Astrocyte of the hippocampus (primary cell): Measurements from ENCODE around the gene LIAS.
A peak's percentile ranks its signal among the peaks of the same experiment; 100 is the strongest.
"Not testable (repeated sequence)": the region's sequence is repeated elsewhere in the genome, so short reads cannot be mapped to it uniquely, and the experiment has no call there.

Experiments
- DNase-seq: peaks from one replicate; pipeline ENCODE4 v3.0.0; 2011; ENCODE audit warnings: low read depth, low spot score

The LIAS gene

GRCh38 chr4:39452860-39453587 lies 5.8 kb upstream of the LIAS start:
- no peak for DNase-seq

DNA sequence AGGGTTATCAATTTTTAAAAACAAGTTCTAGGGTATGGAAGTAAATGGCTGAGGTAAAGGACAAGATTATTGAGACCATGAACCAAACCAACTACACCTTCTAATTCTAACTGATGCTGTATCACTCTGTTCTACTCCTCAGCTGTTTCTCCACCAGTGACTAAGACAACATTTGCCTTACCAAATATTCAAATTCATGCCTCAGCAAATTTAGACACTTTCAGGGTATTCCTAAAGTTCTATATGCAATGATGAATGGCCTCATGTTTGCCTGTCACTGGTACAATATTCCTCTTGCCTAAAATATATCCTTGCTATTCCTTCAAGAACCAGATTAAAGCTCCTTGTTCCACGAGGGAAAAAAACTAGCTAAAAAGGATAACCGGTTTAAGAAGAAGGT lies 5.1 kb upstream of the LIAS start:
- no peak for DNase-seq

DNA sequence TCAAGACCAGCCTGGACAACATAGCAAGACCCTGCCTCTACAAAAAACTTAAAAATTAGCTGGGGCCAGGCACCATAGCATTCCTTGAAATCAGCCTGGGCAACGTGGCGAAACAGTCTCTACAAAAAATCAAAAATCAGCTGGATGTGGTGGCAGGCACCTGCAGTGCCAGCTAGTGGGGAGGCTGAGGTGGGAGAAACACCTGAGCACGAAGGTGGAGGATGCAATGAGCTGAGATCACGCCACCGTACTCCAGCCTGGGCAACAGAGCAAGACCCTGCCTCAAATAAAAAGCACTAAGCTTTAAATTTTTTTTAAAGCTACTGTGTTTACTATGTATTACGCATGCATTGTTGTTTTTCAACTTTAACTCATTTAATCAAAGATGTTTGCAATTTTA lies 3.4 kb upstream of the LIAS start:
- DNase-seq, result no peak

DNA sequence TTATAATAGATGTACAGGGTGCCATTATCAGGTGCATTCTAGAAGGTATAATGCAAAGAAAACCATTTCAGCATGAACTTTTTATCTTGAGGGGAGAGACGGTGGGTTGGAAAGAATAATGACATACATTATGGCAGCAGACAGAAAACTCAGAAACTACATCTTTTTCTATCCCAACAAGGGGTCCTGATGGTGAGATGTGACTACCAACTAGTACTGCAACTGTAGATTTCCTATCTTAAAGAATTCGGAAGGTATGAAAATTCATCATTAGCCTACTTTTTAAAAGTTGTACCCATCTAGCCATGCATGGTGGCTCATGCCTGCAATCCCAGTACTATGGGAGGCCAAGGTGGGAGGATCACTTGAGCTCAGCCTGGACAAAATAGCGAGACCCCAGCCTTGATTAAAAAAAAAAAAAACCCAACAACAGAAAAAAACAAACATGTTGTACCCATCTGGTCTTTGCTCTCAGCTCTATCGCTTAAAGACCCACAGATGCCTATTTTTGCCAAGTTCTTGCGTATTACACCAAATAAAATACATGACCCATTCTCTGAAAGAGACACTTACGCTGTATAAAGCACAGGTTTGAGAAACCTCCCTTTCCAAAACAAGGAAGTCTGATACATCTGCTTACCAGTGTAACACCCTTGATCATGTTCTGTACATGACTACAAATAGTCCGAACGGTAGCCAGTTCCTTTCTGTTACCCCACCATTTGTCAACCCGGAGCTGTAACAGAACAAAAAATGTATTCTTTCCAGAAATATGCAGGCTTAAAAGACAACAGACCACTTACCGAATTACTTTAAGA lies 1.7 kb upstream of the LIAS start:
- DNase-seq, result no peak

DNA sequence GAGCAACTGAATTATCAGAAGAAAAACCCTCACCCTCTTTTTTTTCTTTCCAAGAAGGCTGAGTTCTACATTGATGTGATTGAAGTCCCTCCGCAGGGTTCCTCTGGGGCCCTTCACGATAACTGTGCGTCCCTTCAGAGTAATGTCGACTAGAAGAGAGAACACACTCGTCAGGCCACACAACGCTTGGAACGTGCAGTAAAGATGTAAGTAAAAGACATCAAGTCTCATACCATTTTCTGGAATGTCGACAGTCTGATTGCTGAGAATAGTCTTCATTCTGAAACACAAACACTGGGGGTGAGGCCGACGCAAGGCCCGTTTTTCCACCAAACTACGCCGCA lies 723 bp upstream of the LIAS start:
- not testable (repeated sequence) for DNase-seq

- peak; percentile 71 for DNase-seq
Observed at GRCh38 chr4:39464886-39465501, 6.1 kb downstream of the LIAS start.

DNA sequence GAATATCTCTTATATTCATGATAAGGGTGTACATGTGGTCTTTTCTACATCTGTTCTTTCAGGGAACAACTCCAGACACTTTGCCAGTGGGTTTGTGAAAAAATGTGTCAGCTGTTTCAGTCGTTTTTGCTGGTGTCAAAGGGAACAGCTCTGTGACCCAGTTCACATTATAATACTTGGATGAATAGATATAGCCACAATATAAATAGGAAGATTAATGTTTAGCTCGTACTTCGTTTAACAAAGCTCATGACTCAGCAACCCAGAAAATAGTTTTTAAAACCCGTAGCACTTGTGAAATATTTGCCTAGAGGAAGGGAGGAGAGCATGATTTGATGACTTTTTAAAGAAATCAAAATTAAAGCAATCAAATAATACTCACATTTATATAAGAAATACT lies 7.9 kb downstream of the LIAS start:
- no peak for DNase-seq

- DNase-seq, result no peak
Observed at GRCh38 chr4:39467464-39467863, 8.6 kb downstream of the LIAS start.

GRCh38 chr4:39469429-39470077 lies 10.7 kb downstream of the LIAS start:
- DNase-seq, result peak; percentile 90

DNA sequence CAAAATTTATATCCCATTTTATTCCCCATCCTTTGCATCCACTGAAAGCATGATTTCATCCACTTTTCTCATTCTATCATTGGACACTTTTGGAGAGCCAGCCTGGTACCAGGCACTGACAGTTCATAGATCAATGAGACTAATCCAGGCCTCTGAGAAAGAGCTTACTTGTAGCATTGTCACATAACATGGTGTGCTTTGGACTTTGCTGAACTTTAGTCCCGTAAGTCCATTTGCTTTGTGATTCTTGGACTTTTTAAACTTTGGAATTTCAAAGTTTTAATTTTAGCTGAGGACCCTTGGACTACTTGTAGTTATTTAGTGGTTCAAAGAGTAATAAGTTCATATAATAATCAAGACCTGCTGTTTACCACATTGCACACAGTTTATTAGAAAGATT lies 11.5 kb downstream of the LIAS start:
- no peak for DNase-seq

DNA sequence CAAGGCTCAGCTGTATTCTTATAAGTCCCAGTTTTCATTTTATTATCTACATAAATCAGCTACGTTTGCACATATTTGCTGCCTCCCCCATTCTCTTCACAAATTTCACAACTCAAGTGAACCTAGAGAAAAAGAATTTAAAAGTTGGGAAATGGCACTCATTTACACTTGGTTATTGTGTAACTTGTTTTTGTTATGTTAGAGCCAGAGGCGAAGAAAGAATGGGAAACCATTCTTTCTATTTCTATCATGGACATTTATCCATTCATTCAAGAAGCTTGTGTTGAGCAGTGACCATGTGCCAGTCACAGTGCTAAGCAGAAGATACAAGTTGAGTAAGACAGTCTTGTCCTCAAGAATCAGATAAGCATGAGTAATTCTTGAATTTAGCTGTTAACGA lies 13.5 kb downstream of the LIAS start:
- no peak for DNase-seq

GRCh38 chr4:39476187-39476895 lies 17.5 kb downstream of the LIAS start:
- DNase-seq, result no peak

GRCh38 chr4:39480251-39480650 lies 21.4 kb downstream of the LIAS start:
- DNase-seq, result no peak

GRCh38 chr4:39480902-39481695 lies 22.2 kb downstream of the LIAS start:
- DNase-seq, result no peak

DNA sequence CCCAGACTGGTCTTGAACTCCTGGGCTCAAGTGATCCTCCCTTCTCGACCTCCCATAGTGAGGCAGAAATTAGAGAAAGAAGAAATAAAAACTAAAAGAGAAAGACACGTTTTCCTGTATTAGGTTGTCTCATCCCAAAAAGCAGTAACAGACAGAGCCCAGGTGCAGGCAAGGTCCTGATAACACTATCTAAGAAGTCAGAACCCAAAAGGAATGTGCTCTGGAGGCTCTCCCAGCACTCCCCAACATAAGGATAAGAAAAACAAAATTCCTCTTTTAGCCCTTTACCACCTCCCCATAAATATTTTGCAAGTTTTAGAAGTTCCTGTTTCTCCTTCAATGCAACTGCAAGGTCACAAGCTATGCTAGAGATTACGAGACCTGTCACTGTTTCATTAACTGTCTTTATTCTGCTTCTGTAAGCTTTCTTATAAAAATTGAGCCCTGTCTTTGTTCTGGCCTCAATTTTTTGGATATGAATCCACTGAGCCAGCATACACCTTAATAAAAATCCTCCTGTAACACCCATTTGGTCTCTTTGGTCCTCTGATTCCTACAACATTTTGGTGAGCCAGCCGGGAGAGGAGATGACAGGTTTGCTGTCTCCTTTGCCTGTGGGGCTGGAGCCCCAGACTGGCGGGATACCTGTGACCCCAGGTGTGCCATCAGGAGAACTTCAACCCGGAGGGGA lies 25.9 kb downstream of the LIAS start:
- DNase-seq, result no peak

GRCh38 chr4:39486221-39486804 lies 27.5 kb downstream of the LIAS start:
- DNase-seq, result no peak

- DNase-seq, result no peak
Observed at GRCh38 chr4:39490322-39490721, 31.5 kb downstream of the LIAS start.

DNA sequence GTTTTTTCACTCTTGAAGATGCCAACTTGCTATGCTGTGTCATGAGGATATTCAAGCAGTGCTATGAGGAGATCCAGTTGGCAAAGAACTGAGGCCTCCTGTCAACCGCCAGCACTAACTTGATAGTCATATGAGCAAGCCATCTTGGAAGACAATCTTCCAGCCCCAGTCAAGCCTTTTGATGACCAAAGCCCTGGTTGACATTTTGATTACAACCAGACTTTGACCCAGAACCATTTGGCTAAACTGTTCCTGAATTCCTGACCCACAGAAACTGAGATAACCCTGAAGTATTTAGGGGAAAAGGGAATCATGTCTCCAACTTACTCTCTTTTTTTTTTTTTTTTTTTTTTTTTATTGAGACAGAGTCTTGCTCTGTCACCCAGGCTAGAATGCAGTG lies 35.5 kb downstream of the LIAS start:
- DNase-seq, result no peak

GRCh38 chr4:39495446-39496213 lies 36.8 kb downstream of the LIAS start:
- DNase-seq, result peak; percentile 3
